SJCRH30 (cell line): ENCODE data around the gene GOLGA8T. TPM values are rescaled to one million over a fixed set of nuclear protein-coding genes. Genes with fewer than 3 reads are reported as not detected.
"Not testable (repeated sequence)": the region's sequence is repeated elsewhere in the genome, so short reads cannot be mapped to it uniquely, and the experiment has no call there.

Source experiments
- DNase-seq, 2 experiments: peaks; one replicate each; pipeline ENCODE4 v3.0.0-alpha.2; 2015 to 2020
- H3K27ac ChIP-seq: fragments of 250-450 bp; sonication (Bioruptor Pico); 2 replicates; pipeline ENCODE4 v1.5.1; 2020; ENCODE audit warnings: mild to moderate bottlenecking, moderate library complexity
- H3K27me3 ChIP-seq: fragments of 250-450 bp; sonication (Bioruptor Pico); 2 replicates; pipeline ENCODE4 v1.5.1; 2020; ENCODE audit warnings: mild to moderate bottlenecking, moderate library complexity
- H3K36me3 ChIP-seq: fragments of 250-450 bp; sonication (Bioruptor Pico); 2 replicates; pipeline ENCODE4 v1.5.1; 2020; ENCODE audit warnings: mild to moderate bottlenecking, moderate library complexity
- H3K4me1 ChIP-seq: fragments of 250-450 bp; sonication (Bioruptor Pico); 2 replicates; pipeline ENCODE4 v1.5.1; 2020; ENCODE audit warnings: mild to moderate bottlenecking, moderate library complexity
- H3K4me3 ChIP-seq: fragments of 250-450 bp; sonication (Bioruptor Pico); 2 replicates; pipeline ENCODE4 v1.5.1; 2020; ENCODE audit warnings: mild to moderate bottlenecking, moderate library complexity
- H3K9me3 ChIP-seq: fragments of 250-450 bp; sonication (Bioruptor Pico); replicated peaks from 2 replicates; pipeline ENCODE4 v1.5.1; 2020; ENCODE audit warnings: mild to moderate bottlenecking, moderate library complexity
- total RNA-seq: library from RNA; depleted of rRNA; stranded (reverse); fragments of >200 nt; shearing (Covaris generic); gene quantifications from 2 replicates; pipeline ENCODE4 v1.2.3, GENCODE V29; 2014; rRNA removed

GOLGA8T gene
- total RNA-seq, 1 experiment from 2014 or later: not detected

- not testable (repeated sequence) for H3K9me3 ChIP-seq, DNase-seq, H3K27me3 ChIP-seq, H3K27ac ChIP-seq, H3K4me1 ChIP-seq, H3K4me3 ChIP-seq, H3K36me3 ChIP-seq
Measured at GRCh38 chr15:30175291-30175690, 40.4 kb downstream of the GOLGA8T start.

- not testable (repeated sequence) for H3K27ac ChIP-seq, H3K9me3 ChIP-seq, H3K27me3 ChIP-seq, H3K4me3 ChIP-seq, H3K36me3 ChIP-seq, H3K4me1 ChIP-seq, DNase-seq
Measured at GRCh38 chr15:30176613-30177012, 41.8 kb downstream of the GOLGA8T start.

GRCh38 chr15:30179814-30180213 is 45.0 kb downstream of the GOLGA8T start:
- not testable (repeated sequence) for DNase-seq, H3K4me1 ChIP-seq, H3K4me3 ChIP-seq, H3K36me3 ChIP-seq, H3K27me3 ChIP-seq, H3K9me3 ChIP-seq, H3K27ac ChIP-seq

GRCh38 chr15:30185495-30185894 is 50.6 kb downstream of the GOLGA8T start:
- not testable (repeated sequence) for H3K27ac ChIP-seq, H3K4me3 ChIP-seq, DNase-seq, H3K4me1 ChIP-seq, H3K36me3 ChIP-seq, H3K27me3 ChIP-seq, H3K9me3 ChIP-seq

GRCh38 chr15:30187429-30187828 is 52.6 kb downstream of the GOLGA8T start:
- not testable (repeated sequence) for H3K9me3 ChIP-seq, H3K4me3 ChIP-seq, H3K4me1 ChIP-seq, H3K36me3 ChIP-seq, H3K27ac ChIP-seq, DNase-seq, H3K27me3 ChIP-seq

- not testable (repeated sequence) for H3K4me3 ChIP-seq
Measured at GRCh38 chr15:30189754-30190153, 54.9 kb downstream of the GOLGA8T start.

GRCh38 chr15:30191143-30191542 is 56.3 kb downstream of the GOLGA8T start:
- H3K27me3 ChIP-seq, H3K36me3 ChIP-seq, H3K4me3 ChIP-seq, H3K9me3 ChIP-seq, H3K4me1 ChIP-seq, H3K27ac ChIP-seq, DNase-seq: not testable (repeated sequence)

More at GRCh38 chr15:30189754-30190153, 54.9 kb downstream of the GOLGA8T start:
- not testable (repeated sequence) for H3K27ac ChIP-seq, H3K27me3 ChIP-seq, H3K9me3 ChIP-seq, H3K36me3 ChIP-seq, H3K4me1 ChIP-seq
- peak in 1 of 2 experiments; percentile 62 for DNase-seq

GRCh38 chr15:30191639-30192038 is 56.8 kb downstream of the GOLGA8T start:
- not testable (repeated sequence) for H3K4me1 ChIP-seq, DNase-seq, H3K4me3 ChIP-seq, H3K27me3 ChIP-seq, H3K27ac ChIP-seq, H3K9me3 ChIP-seq, H3K36me3 ChIP-seq

- not testable (repeated sequence) for DNase-seq, H3K4me3 ChIP-seq, H3K27ac ChIP-seq, H3K9me3 ChIP-seq, H3K36me3 ChIP-seq, H3K27me3 ChIP-seq, H3K4me1 ChIP-seq
Measured at GRCh38 chr15:30192119-30192745, 57.4 kb downstream of the GOLGA8T start.

GRCh38 chr15:30192892-30193291 is 58.0 kb downstream of the GOLGA8T start:
- not testable (repeated sequence) for H3K27ac ChIP-seq, H3K9me3 ChIP-seq, DNase-seq, H3K4me3 ChIP-seq, H3K4me1 ChIP-seq, H3K27me3 ChIP-seq, H3K36me3 ChIP-seq

Other genes with a start within 250 kb of the GOLGA8T start
- gene GOLGA8J, start 52.1 kb upstream of the GOLGA8T start, total RNA-seq: not detected in 2 replicates